Cardiac fibroblast (primary cell): Measurements from ENCODE around the gene ACVR1B.

Source experiments
- DNase-seq, 2 donors: peaks; one replicate each; pipeline versions ENCODE4 v3.0.0 to v3.0.0-alpha.2; 2010; ENCODE audit warnings: low read depth in 2 of 2
- H3K4me3 ChIP-seq, 2 donors: replicated peaks in 1 of 2; 1 replicate in 1 of 2; 2 replicates in 1 of 2; pipeline ENCODE4 v1.5.1; 2011; ENCODE audit warnings: low read depth in 2 of 2, low read length in 2 of 2, mild to moderate bottlenecking in 2 of 2, moderate library complexity in 1 of 2
- TF ChIP-seq, protein P1 (sequence below): IDR thresholded peaks from one replicate; pipeline ENCODE4 v1.5.1; 2011; ENCODE audit warnings: low read depth, mild to moderate bottlenecking, low read length, inconsistent platforms

Gene ACVR1B

DNA sequence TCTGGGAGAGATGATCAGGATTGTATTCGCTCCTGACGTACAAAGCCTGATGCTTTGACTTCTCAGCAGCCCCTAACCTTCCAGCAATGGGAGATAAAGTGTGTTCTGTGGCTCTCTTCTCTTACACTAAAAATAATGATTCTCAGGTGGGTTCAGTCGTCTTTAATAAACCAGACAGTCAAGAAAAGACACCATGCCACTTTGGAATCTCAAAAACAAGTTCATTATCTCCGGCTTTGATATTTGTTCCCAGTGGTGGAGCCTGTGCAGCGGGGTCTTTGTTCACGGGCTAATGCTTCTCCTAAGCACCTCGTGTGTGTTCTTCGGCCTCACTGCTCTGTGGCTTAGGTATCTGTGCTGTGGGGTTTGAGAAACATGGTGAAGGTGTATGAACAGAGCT, 1.6 kb downstream of the ACVR1B start:
- TF ChIP-seq, protein P1, sequence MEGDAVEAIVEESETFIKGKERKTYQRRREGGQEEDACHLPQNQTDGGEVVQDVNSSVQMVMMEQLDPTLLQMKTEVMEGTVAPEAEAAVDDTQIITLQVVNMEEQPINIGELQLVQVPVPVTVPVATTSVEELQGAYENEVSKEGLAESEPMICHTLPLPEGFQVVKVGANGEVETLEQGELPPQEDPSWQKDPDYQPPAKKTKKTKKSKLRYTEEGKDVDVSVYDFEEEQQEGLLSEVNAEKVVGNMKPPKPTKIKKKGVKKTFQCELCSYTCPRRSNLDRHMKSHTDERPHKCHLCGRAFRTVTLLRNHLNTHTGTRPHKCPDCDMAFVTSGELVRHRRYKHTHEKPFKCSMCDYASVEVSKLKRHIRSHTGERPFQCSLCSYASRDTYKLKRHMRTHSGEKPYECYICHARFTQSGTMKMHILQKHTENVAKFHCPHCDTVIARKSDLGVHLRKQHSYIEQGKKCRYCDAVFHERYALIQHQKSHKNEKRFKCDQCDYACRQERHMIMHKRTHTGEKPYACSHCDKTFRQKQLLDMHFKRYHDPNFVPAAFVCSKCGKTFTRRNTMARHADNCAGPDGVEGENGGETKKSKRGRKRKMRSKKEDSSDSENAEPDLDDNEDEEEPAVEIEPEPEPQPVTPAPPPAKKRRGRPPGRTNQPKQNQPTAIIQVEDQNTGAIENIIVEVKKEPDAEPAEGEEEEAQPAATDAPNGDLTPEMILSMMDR, result no peak
- DNase-seq, result peak in 1 of 2 donors; percentile 23
- H3K4me3 ChIP-seq, result peak overlapping the region; percentile 87 to 88

DNA sequence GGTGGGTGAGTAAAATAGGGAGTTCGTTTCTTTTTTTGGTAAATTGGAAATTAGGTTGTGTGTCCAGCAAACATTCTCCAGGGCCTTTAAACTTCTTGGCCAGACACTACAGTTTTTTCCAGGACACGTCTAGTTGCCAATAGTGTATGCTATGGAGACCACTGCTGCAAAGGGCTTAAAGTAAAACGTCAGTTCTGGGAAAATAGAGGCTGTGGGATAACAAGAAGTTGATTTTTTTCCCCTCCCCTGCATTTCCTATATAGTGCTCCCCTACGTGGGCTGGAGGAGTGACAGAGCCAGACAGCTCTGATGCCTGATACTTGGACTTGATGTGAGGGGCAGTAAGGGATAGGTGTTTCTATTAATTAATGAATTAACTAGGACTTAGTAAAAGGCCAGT, 2.4 kb downstream of the ACVR1B start:
- peak overlapping the region in 1 of 2 donors; percentile 22 for H3K4me3 ChIP-seq
- TF ChIP-seq, protein P1, result no peak
- DNase-seq, result peak in 1 of 2 donors; percentile 33

DNA sequence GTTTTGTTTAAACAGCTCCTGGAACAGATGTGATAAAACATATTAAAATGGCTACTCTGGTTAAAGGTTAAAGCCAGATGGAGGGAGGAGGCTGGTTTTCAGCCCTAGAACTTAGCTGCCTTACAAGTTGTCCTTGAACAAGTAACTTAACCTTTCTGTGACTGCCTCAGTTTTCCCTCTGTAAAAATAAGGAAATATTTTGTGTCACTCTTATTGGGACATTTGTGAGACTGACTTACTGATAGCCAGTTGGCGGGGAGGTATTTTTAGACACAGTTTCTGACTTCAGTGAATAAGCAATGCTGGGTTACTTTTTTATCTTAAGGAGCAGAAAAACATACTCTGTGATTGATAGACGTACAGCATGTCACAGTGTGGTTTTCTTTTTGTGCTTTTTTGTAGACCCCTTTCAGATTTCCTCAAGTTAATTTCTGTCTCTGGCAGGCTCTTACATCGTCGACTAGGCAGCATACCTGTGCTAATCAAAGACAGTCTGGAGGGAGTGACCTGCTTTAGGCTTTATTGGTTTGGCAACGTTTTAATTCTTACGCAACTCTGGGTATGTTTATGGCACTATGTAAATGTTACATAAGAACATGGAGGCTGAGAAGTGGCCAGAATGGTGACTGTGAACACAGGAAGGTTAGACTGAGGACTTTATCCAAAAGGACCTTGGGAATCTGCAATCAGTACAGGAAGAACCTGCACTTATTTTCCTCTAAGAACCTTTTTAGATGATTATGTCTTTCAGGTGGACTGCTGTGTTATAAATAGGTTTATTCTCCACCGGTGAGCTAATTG, 3.3 kb downstream of the ACVR1B start:
- DNase-seq, result peak; percentile 44 to 45
- H3K4me3 ChIP-seq, result no peak overlapping the region
- TF ChIP-seq, protein P1, result no peak

DNA sequence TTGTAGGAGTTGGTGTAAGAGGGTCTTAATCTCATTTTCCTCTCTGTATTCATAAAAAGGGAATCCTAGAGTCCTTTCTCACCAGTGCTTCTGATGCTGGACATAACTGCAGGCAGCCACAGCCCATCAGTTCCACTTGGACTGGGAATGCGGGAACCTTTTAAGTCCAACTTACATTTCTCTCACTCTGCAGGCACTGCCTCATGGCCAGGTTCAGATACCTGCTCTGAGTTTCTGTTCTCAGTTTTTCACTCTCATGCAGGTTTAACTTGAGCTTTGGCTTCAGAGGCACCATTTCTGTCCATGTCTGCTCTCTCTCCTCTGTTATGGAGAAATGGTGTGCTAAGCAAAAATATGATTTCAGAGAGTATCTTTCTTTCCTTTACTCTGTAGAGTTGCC, 4.2 kb downstream of the ACVR1B start:
- TF ChIP-seq, protein P1, result no peak
- H3K4me3 ChIP-seq, result no peak overlapping the region
- no peak for DNase-seq

DNA sequence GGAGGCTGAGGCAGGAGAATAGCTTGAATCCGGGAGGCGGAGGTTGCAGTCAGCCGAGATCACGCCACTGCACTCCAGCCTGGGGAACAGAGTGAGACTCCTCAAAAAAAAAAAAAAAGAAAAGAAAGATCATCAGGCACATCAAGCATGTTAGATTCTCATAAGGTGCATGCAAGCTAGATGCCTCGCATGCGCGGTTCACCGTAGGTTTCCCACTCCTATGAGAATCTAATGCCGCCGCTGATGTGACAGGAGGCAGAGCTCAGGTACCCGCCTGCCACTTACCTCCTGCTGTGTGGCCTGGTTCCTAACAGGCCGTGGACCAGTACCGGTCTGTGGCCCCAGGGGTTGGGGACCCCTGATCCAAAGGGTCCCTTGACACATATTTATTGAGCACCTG, 7.0 kb downstream of the ACVR1B start:
- TF ChIP-seq, protein P1, result no peak
- no peak for DNase-seq

DNA sequence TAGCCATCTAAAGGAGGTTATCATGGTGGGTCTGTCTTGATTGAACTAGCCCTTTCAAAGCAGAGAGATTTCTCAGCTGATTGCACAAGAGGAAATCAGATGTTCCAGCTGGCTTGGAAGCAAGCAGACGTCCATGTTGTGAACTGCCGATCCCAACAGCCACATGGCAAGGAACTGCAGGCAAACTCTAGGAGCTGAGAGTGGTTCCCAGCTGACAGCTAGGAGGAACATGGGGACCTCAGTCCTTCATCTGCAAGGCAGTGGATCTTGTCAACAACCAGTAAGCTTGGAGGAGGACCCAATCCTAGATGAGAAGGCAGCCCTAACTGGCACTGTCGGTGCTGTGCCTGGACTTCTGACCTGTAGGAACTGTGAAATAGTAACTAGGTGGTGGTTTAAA, 7.7 kb downstream of the ACVR1B start:
- TF ChIP-seq, protein P1, result no peak
- DNase-seq, result peak; percentile 32 to 40
- no peak overlapping the region for H3K4me3 ChIP-seq

More for the DNA sequence above, 7.0 kb downstream of the ACVR1B start:
- H3K4me3 ChIP-seq, result no peak overlapping the region

DNA sequence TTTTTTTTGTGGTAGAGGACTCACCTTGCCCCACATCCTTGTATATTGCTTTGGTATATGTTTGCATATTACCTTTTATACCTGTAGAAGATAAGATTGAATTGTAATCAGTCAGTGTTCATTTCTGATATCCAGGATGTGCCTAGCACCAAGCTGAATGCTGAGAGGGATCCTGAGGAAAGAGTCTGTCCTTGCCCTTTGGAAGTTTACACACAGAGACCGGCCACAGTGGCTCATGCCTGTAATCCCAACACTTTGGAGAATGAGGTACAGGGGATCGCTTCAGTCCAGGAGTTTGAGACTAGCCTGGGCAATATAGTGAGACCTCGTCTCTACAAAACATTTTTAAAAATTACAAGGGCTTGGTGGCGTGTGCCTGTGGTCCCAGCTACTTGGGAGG, 8.4 kb downstream of the ACVR1B start:
- no peak for DNase-seq
- TF ChIP-seq, protein P1, result no peak
- no peak overlapping the region for H3K4me3 ChIP-seq
